ENCODE results near the gene SCYL1. TPM values are rescaled to one million over a fixed set of nuclear protein-coding genes. Genes with fewer than 3 reads are reported as not detected.

The SCYL1 gene
- total and polyA plus RNA-seq, 3 donors from 2014 or later = 127 to 160 (median 131) TPM

DNA sequence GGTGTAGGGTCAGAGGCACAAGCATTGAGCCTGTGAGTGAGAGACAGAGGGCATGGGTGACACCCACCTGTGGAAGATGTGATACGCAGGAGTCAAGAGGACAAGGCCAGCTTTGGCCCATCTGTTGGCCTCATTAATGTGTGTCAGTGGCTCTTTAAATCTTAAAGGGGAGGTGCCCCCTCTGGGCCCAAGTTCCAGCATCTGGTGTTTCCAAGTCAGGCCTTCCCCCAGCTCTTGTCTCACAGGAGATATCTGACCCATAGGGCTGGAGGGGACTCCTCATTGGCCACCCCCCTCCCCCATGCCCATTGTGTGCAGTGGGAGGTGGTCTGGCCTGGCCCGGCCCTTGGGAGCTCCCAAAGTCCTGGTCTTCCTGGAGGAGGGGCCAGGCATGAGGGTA, 61.8 kb downstream of the SCYL1 start:
- Histone ChIP-seq H3K27ac (no peak overlapping the region), H3K9me3 (no peaks in the 10 kb centered on the region), H3K36me3 (ENCODE audit: low read depth, missing control alignments) (no peaks in the 10 kb centered on the region), H3K27me3 (no peaks in the 10 kb centered on the region), H3K4me1 (peaks cover 14% of the 10 kb centered on the region), H3K4me3 (no peak overlapping the region)
- intact Hi-C loops (cut with DNase I; ENCODE audit: low total_unique reads) = no loop called here
- no peak for DNase-seq
- TF ChIP-seq, protein P1, sequence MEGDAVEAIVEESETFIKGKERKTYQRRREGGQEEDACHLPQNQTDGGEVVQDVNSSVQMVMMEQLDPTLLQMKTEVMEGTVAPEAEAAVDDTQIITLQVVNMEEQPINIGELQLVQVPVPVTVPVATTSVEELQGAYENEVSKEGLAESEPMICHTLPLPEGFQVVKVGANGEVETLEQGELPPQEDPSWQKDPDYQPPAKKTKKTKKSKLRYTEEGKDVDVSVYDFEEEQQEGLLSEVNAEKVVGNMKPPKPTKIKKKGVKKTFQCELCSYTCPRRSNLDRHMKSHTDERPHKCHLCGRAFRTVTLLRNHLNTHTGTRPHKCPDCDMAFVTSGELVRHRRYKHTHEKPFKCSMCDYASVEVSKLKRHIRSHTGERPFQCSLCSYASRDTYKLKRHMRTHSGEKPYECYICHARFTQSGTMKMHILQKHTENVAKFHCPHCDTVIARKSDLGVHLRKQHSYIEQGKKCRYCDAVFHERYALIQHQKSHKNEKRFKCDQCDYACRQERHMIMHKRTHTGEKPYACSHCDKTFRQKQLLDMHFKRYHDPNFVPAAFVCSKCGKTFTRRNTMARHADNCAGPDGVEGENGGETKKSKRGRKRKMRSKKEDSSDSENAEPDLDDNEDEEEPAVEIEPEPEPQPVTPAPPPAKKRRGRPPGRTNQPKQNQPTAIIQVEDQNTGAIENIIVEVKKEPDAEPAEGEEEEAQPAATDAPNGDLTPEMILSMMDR (IDR thresholded peaks at IDR 0.05) = no peak
- no peak for TF ChIP-seq POLR2A (IDR thresholded peaks at IDR 0.05)
- WGBS, 2 donors = 67 to 80% methylated on average over 1 to 2 of the region's 2 CpGs

Small RNA genes within 50 kb of the gene (small RNA-seq; reads per million reads assigned to genes)
- gene AP001362.1 = 0 reads per million in 2 donors
- gene RF01684 = 0 reads per million in 2 donors

Other genes with a start within 250 kb of the SCYL1 start
- gene CDC42EP2, start 210.2 kb upstream of the SCYL1 start, total RNA-seq = 1 to 10 TPM; 3.5 to 4.4 TPM
- gene CDC42EP2, start 210.2 kb upstream of the SCYL1 start, polyA plus RNA-seq (ENCODE audit: insufficient read depth, low read depth, low replicate concordance) = 5.1 TPM
- 10 to 100 TPM; 86.8 to 91.2 TPM for gene DPF2, start 191.2 kb upstream of the SCYL1 start, total RNA-seq
- gene DPF2, start 191.2 kb upstream of the SCYL1 start, polyA plus RNA-seq (ENCODE audit: insufficient read depth, low read depth, low replicate concordance) = 94.5 TPM
- 1 to 10 TPM; 5.3 to 7.6 TPM for gene TIGD3, start 170.3 kb upstream of the SCYL1 start, total RNA-seq
- gene TIGD3, start 170.3 kb upstream of the SCYL1 start, polyA plus RNA-seq (ENCODE audit: insufficient read depth, low read depth, low replicate concordance) = 7.1 TPM
- gene SLC25A45, start 142.4 kb upstream of the SCYL1 start, total RNA-seq = 10 to 100 TPM; 10.1 to 10.6 TPM
- 8.0 TPM for gene SLC25A45, start 142.4 kb upstream of the SCYL1 start, polyA plus RNA-seq (ENCODE audit: insufficient read depth, low read depth, low replicate concordance)
- 100 to 1,000 TPM in 1 of 2 donors, 10 to 100 TPM in 1; 92.5 to 118 TPM for gene FRMD8, start 138.4 kb upstream of the SCYL1 start, total RNA-seq
- 31.4 TPM for gene FRMD8, start 138.4 kb upstream of the SCYL1 start, polyA plus RNA-seq (ENCODE audit: insufficient read depth, low read depth, low replicate concordance)
- gene NEAT1, start 102.3 kb upstream of the SCYL1 start, total RNA-seq = 100 to 1,000 TPM; 230 to 243 TPM
- gene NEAT1, start 102.3 kb upstream of the SCYL1 start, polyA plus RNA-seq (ENCODE audit: insufficient read depth, low read depth, low replicate concordance) = 189 TPM
- 1,000 to 10,000 TPM; 8,109 to 9,314 TPM for gene MALAT1, start 26.0 kb upstream of the SCYL1 start, total RNA-seq
- 26.7 TPM for gene MALAT1, start 26.0 kb upstream of the SCYL1 start, polyA plus RNA-seq (ENCODE audit: insufficient read depth, low read depth, low replicate concordance)
- gene LTBP3, start 33.3 kb downstream of the SCYL1 start, total RNA-seq = 100 to 1,000 TPM; 112 to 126 TPM
- 58.1 TPM for gene LTBP3, start 33.3 kb downstream of the SCYL1 start, polyA plus RNA-seq (ENCODE audit: insufficient read depth, low read depth, low replicate concordance)
- gene ZNRD2, start 45.4 kb downstream of the SCYL1 start, total RNA-seq = 10 to 100 TPM; 67.7 to 79.6 TPM
- gene ZNRD2, start 45.4 kb downstream of the SCYL1 start, polyA plus RNA-seq (ENCODE audit: insufficient read depth, low read depth, low replicate concordance) = 77.6 TPM
- 10 to 100 TPM; 59.9 to 63.2 TPM for gene FAM89B, start 47.5 kb downstream of the SCYL1 start, total RNA-seq
- gene FAM89B, start 47.5 kb downstream of the SCYL1 start, polyA plus RNA-seq (ENCODE audit: insufficient read depth, low read depth, low replicate concordance) = 25.8 TPM
- gene EHBP1L1, start 51.0 kb downstream of the SCYL1 start, total RNA-seq = 10 to 100 TPM; 51.0 to 66.8 TPM
- 20.5 TPM for gene EHBP1L1, start 51.0 kb downstream of the SCYL1 start, polyA plus RNA-seq (ENCODE audit: insufficient read depth, low read depth, low replicate concordance)
- 1 to 10 TPM in 1 of 2 donors, under 1 TPM in 1; 0.99 to 2.5 TPM for gene KCNK7, start 70.7 kb downstream of the SCYL1 start, total RNA-seq
- gene KCNK7, start 70.7 kb downstream of the SCYL1 start, polyA plus RNA-seq (ENCODE audit: insufficient read depth, low read depth, low replicate concordance) = 0.26 TPM
- gene MAP3K11, start 89.1 kb downstream of the SCYL1 start, total RNA-seq = 10 to 100 TPM; 68.4 to 75.7 TPM
- gene MAP3K11, start 89.1 kb downstream of the SCYL1 start, polyA plus RNA-seq (ENCODE audit: insufficient read depth, low read depth, low replicate concordance) = 40.7 TPM
- 10 to 100 TPM; 78.4 to 87.6 TPM for gene PCNX3, start 90.7 kb downstream of the SCYL1 start, total RNA-seq
- gene PCNX3, start 90.7 kb downstream of the SCYL1 start, polyA plus RNA-seq (ENCODE audit: insufficient read depth, low read depth, low replicate concordance) = 61.4 TPM
- gene SIPA1, start 113.0 kb downstream of the SCYL1 start, total RNA-seq = 10 to 100 TPM; 15.2 to 23.5 TPM
- gene SIPA1, start 113.0 kb downstream of the SCYL1 start, polyA plus RNA-seq (ENCODE audit: insufficient read depth, low read depth, low replicate concordance) = 29.0 TPM
- gene RELA, start 137.8 kb downstream of the SCYL1 start, total RNA-seq = 10 to 100 TPM; 64.9 to 82.0 TPM
- 47.5 TPM for gene RELA, start 137.8 kb downstream of the SCYL1 start, polyA plus RNA-seq (ENCODE audit: insufficient read depth, low read depth, low replicate concordance)
- gene KAT5, start 187.2 kb downstream of the SCYL1 start, total RNA-seq = 100 to 1,000 TPM; 101 to 121 TPM
- 154 TPM for gene KAT5, start 187.2 kb downstream of the SCYL1 start, polyA plus RNA-seq (ENCODE audit: insufficient read depth, low read depth, low replicate concordance)
- gene RNASEH2C, start 195.7 kb downstream of the SCYL1 start, total RNA-seq = 10 to 100 TPM; 70.9 to 71.1 TPM
- 29.1 TPM for gene RNASEH2C, start 195.7 kb downstream of the SCYL1 start, polyA plus RNA-seq (ENCODE audit: insufficient read depth, low read depth, low replicate concordance)